ENCODE data around the gene TPST2.
"Not testable (repeated sequence)": the region's sequence is repeated elsewhere in the genome, so short reads cannot be mapped to it uniquely, and the experiment has no call there.

TPST2 gene

GRCh38 chr22:26534874-26535602 is 54.9 kb downstream of the TPST2 start:
- no peak for DNase-seq
- TF ChIP-seq GATA1 (IDR thresholded peaks at IDR 0.05; ENCODE audit: low read depth, low read length) (no peak), POLR2A (IDR thresholded peaks at IDR 0.05; ENCODE audit: low read length) (no peak)

GRCh38 chr22:26534171-26534855 is 55.6 kb downstream of the TPST2 start:
- no peak for DNase-seq
- TF ChIP-seq POLR2A (IDR thresholded peaks at IDR 0.05; ENCODE audit: low read length) (no peak), GATA1 (IDR thresholded peaks at IDR 0.05; ENCODE audit: low read depth, low read length) (no peak)

GRCh38 chr22:26529345-26529744 is 60.6 kb downstream of the TPST2 start:
- no peak for DNase-seq
- TF ChIP-seq GATA1 (IDR thresholded peaks at IDR 0.05; ENCODE audit: low read depth, low read length) (no peak), POLR2A (IDR thresholded peaks at IDR 0.05; ENCODE audit: low read length) (no peak)

GRCh38 chr22:26528518-26528917 is 61.4 kb downstream of the TPST2 start:
- DNase-seq = not testable (repeated sequence)

GRCh38 chr22:26527574-26528465 is 62.1 kb downstream of the TPST2 start:
- TF ChIP-seq POLR2A (IDR thresholded peaks at IDR 0.05; ENCODE audit: low read length) = no peak
- no peak for TF ChIP-seq GATA1 (IDR thresholded peaks at IDR 0.05; ENCODE audit: low read depth, low read length)
- no peak for DNase-seq

GRCh38 chr22:26527167-26527566 is 62.8 kb downstream of the TPST2 start:
- no peak for TF ChIP-seq POLR2A (IDR thresholded peaks at IDR 0.05; ENCODE audit: low read length)
- no peak for DNase-seq

- DNase-seq = no peak
- TF ChIP-seq GATA1 (IDR thresholded peaks at IDR 0.05; ENCODE audit: low read depth, low read length) (no peak), POLR2A (IDR thresholded peaks at IDR 0.05; ENCODE audit: low read length) (no peak)
These were observed 63.9 kb downstream of the TPST2 start for GRCh38 chr22:26525946-26526564.

- DNase-seq = no peak
- TF ChIP-seq GATA1 (IDR thresholded peaks at IDR 0.05; ENCODE audit: low read depth, low read length) (no peak), POLR2A (IDR thresholded peaks at IDR 0.05; ENCODE audit: low read length) (no peak)
These were observed 65.1 kb downstream of the TPST2 start for GRCh38 chr22:26524870-26525269.

- TF ChIP-seq POLR2A (IDR thresholded peaks at IDR 0.05; ENCODE audit: low read length) = no peak
- no peak for TF ChIP-seq GATA1 (IDR thresholded peaks at IDR 0.05; ENCODE audit: low read depth, low read length)
These were observed 67.3 kb downstream of the TPST2 start for GRCh38 chr22:26522592-26522991.

GRCh38 chr22:26522012-26522411 is 67.9 kb downstream of the TPST2 start:
- no peak for DNase-seq
- TF ChIP-seq GATA1 (IDR thresholded peaks at IDR 0.05; ENCODE audit: low read depth, low read length) (no peak), POLR2A (IDR thresholded peaks at IDR 0.05; ENCODE audit: low read length) (peak; percentile 16)

More at GRCh38 chr22:26522592-26522991, 67.3 kb downstream of the TPST2 start:
- DNase-seq = no peak

GRCh38 chr22:26517429-26517828 is 72.5 kb downstream of the TPST2 start:
- no peak for TF ChIP-seq POLR2A (IDR thresholded peaks at IDR 0.05; ENCODE audit: low read length)
- DNase-seq = no peak

GRCh38 chr22:26516503-26516902 is 73.4 kb downstream of the TPST2 start:
- no peak for DNase-seq
- no peak for TF ChIP-seq POLR2A (IDR thresholded peaks at IDR 0.05; ENCODE audit: low read length)
- TF ChIP-seq GATA1 (IDR thresholded peaks at IDR 0.05; ENCODE audit: low read depth, low read length) = no peak

- DNase-seq = no peak
- TF ChIP-seq GATA1 (IDR thresholded peaks at IDR 0.05; ENCODE audit: low read depth, low read length) (no peak), POLR2A (IDR thresholded peaks at IDR 0.05; ENCODE audit: low read length) (no peak)
These were observed 74.0 kb downstream of the TPST2 start for GRCh38 chr22:26515931-26516330.
